ENCODE data around the gene MFSD12.

DNA sequence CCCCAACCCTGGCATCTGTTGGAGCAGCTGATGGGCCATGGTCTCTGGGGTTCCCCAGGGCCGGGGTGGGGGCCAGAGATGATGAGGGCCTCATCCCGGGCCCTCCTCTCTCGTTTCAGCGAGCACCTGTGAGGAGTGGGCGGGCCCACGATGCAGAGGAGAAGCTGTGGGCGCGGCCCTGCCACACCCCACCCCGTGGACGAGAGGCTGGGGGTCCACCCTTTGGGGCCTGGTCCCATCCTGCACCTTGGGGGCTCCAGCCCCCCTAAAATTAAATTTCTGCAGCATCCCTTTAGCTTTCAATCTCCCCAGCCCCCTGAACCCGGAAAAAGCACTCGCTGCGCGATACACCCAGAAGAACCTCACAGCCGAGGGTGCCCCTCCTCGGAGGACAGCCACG lies 21.0 kb upstream of the MFSD12 start:
- TF ChIP-seq YY1 (IDR thresholded peaks at IDR 0.05; ENCODE audit: insufficient read depth, insufficient read length) (no peak), ZNF274 (IDR thresholded peaks at IDR 0.05; ENCODE audit: low read depth, low read length) (no peak)

Data from NT2/D1 (cell line).